Measurements from ENCODE around the gene NUDCD3. TPM values are rescaled to one million over a fixed set of nuclear protein-coding genes. Genes with fewer than 3 reads are reported as not detected.
A peak's percentile ranks its signal among the peaks of the same experiment; 100 is the strongest.

Gene NUDCD3
- total RNA-seq, 1 experiment from 2014 or later, result 71.9 TPM

DNA sequence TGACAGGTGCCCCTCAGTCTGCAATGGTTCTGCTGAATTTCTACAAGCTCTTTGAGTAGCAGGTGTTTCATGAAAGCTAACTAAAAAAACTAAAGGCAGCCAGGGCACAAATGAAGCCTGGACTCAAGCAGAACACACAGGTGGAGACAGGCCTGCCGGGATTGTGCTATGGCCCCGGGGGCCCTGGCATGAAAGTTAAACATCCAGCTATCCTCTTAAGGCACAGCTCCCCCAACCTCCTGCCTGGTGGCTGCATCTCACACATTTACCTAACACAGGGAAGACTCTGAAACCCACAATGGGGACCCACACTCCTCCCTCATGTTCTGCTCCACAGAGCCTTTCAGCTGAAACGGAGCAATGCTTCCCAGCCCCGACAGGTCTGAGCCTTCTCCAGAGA lies 88.8 kb downstream of the NUDCD3 start:
- peaks cover 2% of the 10 kb centered on the region; the same call in 1 of the 2 replicates for H3K79me2 ChIP-seq (ENCODE audit: insufficient read depth, low read length)
- H4K20me1 ChIP-seq (ENCODE audit: control insufficient read depth, insufficient read depth, insufficient read length), result no peaks in the 10 kb centered on the region
- TF ChIP-seq, protein P1, sequence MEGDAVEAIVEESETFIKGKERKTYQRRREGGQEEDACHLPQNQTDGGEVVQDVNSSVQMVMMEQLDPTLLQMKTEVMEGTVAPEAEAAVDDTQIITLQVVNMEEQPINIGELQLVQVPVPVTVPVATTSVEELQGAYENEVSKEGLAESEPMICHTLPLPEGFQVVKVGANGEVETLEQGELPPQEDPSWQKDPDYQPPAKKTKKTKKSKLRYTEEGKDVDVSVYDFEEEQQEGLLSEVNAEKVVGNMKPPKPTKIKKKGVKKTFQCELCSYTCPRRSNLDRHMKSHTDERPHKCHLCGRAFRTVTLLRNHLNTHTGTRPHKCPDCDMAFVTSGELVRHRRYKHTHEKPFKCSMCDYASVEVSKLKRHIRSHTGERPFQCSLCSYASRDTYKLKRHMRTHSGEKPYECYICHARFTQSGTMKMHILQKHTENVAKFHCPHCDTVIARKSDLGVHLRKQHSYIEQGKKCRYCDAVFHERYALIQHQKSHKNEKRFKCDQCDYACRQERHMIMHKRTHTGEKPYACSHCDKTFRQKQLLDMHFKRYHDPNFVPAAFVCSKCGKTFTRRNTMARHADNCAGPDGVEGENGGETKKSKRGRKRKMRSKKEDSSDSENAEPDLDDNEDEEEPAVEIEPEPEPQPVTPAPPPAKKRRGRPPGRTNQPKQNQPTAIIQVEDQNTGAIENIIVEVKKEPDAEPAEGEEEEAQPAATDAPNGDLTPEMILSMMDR (conservative IDR thresholded peaks at IDR 0.05), result no peak
- peak; percentile 6 for DNase-seq
- H2BK5ac ChIP-seq (ENCODE audit: insufficient read length, low read length), result no peak overlapping the region
- no peak overlapping the region for H2AK5ac ChIP-seq (ENCODE audit: insufficient read length, low read length)
- no peak overlapping the region for H2AFZ ChIP-seq (ENCODE audit: low read length)
- no peak overlapping the region for H4K5ac ChIP-seq (ENCODE audit: insufficient read length, low read depth, low read length)
- no peak overlapping the region for H3T11ph ChIP-seq (ENCODE audit: low read length)
- H3K27ac Mint-ChIP-seq, result no peak overlapping the region
- H3K79me1 ChIP-seq (ENCODE audit: insufficient read depth, low read depth, low read length, poor library complexity, severe bottlenecking), result peaks cover 3% of the 10 kb centered on the region
- H3K4me1 ChIP-seq (ENCODE audit: insufficient read depth, low read length), result no peaks in the 10 kb centered on the region
- H2BK20ac ChIP-seq (ENCODE audit: low read depth, low read length, poor library complexity, severe bottlenecking), result no peak overlapping the region
- H3K27ac ChIP-seq (ENCODE audit: insufficient read length, low read depth, low read length), result no peak overlapping the region
- H3K23ac ChIP-seq (ENCODE audit: insufficient read length, low read depth, low read length), result no peak overlapping the region
- H3K18ac ChIP-seq (ENCODE audit: insufficient read length, low read depth, low read length), result no peak overlapping the region
- H4K8ac ChIP-seq (replicated peaks; ENCODE audit: insufficient read length, low read depth, low read length), result no peak overlapping the region
- H3K27me3 Mint-ChIP-seq (ENCODE audit: low read depth), result peaks cover 1% of the 10 kb centered on the region; the same call in 1 of the 2 replicates
- H3K4ac ChIP-seq (ENCODE audit: low read depth, low read length), result no peak overlapping the region
- no CpG with 5 or more reads among the region's 4 CpGs for WGBS (ENCODE audit: extremely low coverage, insufficient read length, low lambda C conversion rate)
- no peak overlapping the region for H3K56ac ChIP-seq (ENCODE audit: insufficient read length, low read depth, low read length)
- H3K27me3 ChIP-seq (ENCODE audit: insufficient read depth, low read length), result no peaks in the 10 kb centered on the region
- H3K9ac ChIP-seq (ENCODE audit: extremely low read depth, insufficient read length, low read length), result no peak overlapping the region
- peaks cover 10 to 18% (median 18%) of the 10 kb centered on the region in 3 experiments; a peak in 6 of 7 replicates for H3K36me3 Mint-ChIP-seq (ENCODE audit: insufficient read depth in 1 of 3, low read depth in 3 of 3)
- no peak overlapping the region for H2BK12ac ChIP-seq (ENCODE audit: insufficient read length, low read depth, low read length)
- H3K4me2 ChIP-seq (ENCODE audit: insufficient read depth, insufficient read length, low read length), result no peak overlapping the region
- no peak overlapping the region for H2BK15ac ChIP-seq (ENCODE audit: low read depth, low read length)
- H3K4me1 Mint-ChIP-seq, result peaks cover 3 to 5% of the 10 kb centered on the region in 2 experiments
- no peak overlapping the region for H3K4me3 Mint-ChIP-seq
- no peaks in the 10 kb centered on the region for H3K9me3 ChIP-seq (ENCODE audit: control insufficient read depth, low read depth, low read length)
- H2BK120ac ChIP-seq (ENCODE audit: low read depth, low read length, poor library complexity, severe bottlenecking), result no peak overlapping the region
- H3K14ac ChIP-seq (ENCODE audit: insufficient read depth, low read length), result no peak overlapping the region
- no peak overlapping the region for H4K91ac ChIP-seq (ENCODE audit: insufficient read length, low read depth, low read length)
- no peaks in the 10 kb centered on the region for H3K23me2 ChIP-seq (ENCODE audit: insufficient read length, low read depth, low read length, poor library complexity, severe bottlenecking)
- no peaks in the 10 kb centered on the region for H3K9me3 Mint-ChIP-seq

All from H9 (cell line).